Measurements from ENCODE around the gene GABRG3. TPM values are rescaled to one million over a fixed set of nuclear protein-coding genes. Genes with fewer than 3 reads are reported as not detected.

The GABRG3 gene
- total RNA-seq, 2 experiments from 2014 or later: not detected

GRCh38 chr15:27210176-27210575 is 239.2 kb downstream of the GABRG3 start:
- no peaks in the 10 kb centered on the region for H3K4me1 Mint-ChIP-seq (ENCODE audit: low read depth)

GRCh38 chr15:27214032-27214431 is 243.1 kb downstream of the GABRG3 start:
- Histone ChIP-seq H3K36me3 (ENCODE audit: insufficient read depth, low read length) (no peaks in the 10 kb centered on the region), H3K4me1 (ENCODE audit: insufficient read depth, low read length) (no peaks in the 10 kb centered on the region), H3K27me3 (ENCODE audit: control insufficient read depth in 1 of 2, insufficient read depth in 2 of 2, low read length in 2 of 2) (no peaks in the 10 kb centered on the region), H3K27ac (ENCODE audit: low read depth in 1 of 2, low read length in 2 of 2) (no peak overlapping the region), H3K9me3 (ENCODE audit: control insufficient read depth in 1 of 2, insufficient read depth in 1 of 2, low read length in 2 of 2) (peaks cover 0 to 27% of the 10 kb centered on the region in 2 experiments), H3K4me3 (ENCODE audit: low read length) (no peak overlapping the region)
- no peak for TF ChIP-seq CTCF (IDR thresholded peaks at IDR 0.05)
- POLR2A ChIA-PET: no interaction called here
- DNase-seq: no peak
- CTCF ChIA-PET: no interaction called here
- Mint-ChIP-seq H3K9me3 (peaks cover 9% of the 10 kb centered on the region), H3K4me3 (no peak overlapping the region), H3K27ac (no peak overlapping the region), H3K27me3 (no peaks in the 10 kb centered on the region), H3K4me1 (ENCODE audit: low read depth) (no peaks in the 10 kb centered on the region), H3K36me3 (ENCODE audit: low read depth) (no peaks in the 10 kb centered on the region)
- intact Hi-C loops (cut with DNase I, micrococcal nuclease): no loop called here
- ATAC-seq (ENCODE audit: poor library complexity): no peak

More at GRCh38 chr15:27210176-27210575, 239.2 kb downstream of the GABRG3 start:
- intact Hi-C loops (cut with DNase I, micrococcal nuclease): no loop called here
- TF ChIP-seq CTCF (IDR thresholded peaks at IDR 0.05): no peak
- H3K4me1 ChIP-seq (ENCODE audit: insufficient read depth, low read length): no peaks in the 10 kb centered on the region
- DNase-seq: no peak
- Mint-ChIP-seq H3K36me3 (ENCODE audit: low read depth) (no peaks in the 10 kb centered on the region), H3K27me3 (no peaks in the 10 kb centered on the region), H3K4me3 (no peak overlapping the region), H3K27ac (no peak overlapping the region), H3K9me3 (peaks cover 15% of the 10 kb centered on the region)
- no peak for ATAC-seq (ENCODE audit: poor library complexity)
- H3K27ac ChIP-seq (ENCODE audit: low read depth in 1 of 2, low read length in 2 of 2): no peak overlapping the region
- H3K4me3 ChIP-seq (ENCODE audit: low read length): no peak overlapping the region
- no peaks in the 10 kb centered on the region for H3K27me3 ChIP-seq (ENCODE audit: control insufficient read depth in 1 of 2, insufficient read depth in 2 of 2, low read length in 2 of 2)
- peaks cover 0 to 23% of the 10 kb centered on the region in 2 experiments for H3K9me3 ChIP-seq (ENCODE audit: control insufficient read depth in 1 of 2, insufficient read depth in 1 of 2, low read length in 2 of 2)
- ChIA-PET POLR2A (no interaction called here), CTCF (no interaction called here)
- no peaks in the 10 kb centered on the region for H3K36me3 ChIP-seq (ENCODE audit: insufficient read depth, low read length)

GRCh38 chr15:27214961-27215360 is 244.0 kb downstream of the GABRG3 start:
- Mint-ChIP-seq H3K36me3 (ENCODE audit: low read depth) (no peaks in the 10 kb centered on the region), H3K4me3 (no peak overlapping the region), H3K27me3 (no peaks in the 10 kb centered on the region), H3K27ac (no peak overlapping the region), H3K4me1 (ENCODE audit: low read depth) (no peaks in the 10 kb centered on the region), H3K9me3 (peaks cover 7% of the 10 kb centered on the region)
- peaks cover 0 to 27% of the 10 kb centered on the region in 2 experiments for H3K9me3 ChIP-seq (ENCODE audit: control insufficient read depth in 1 of 2, insufficient read depth in 1 of 2, low read length in 2 of 2)
- H3K4me1 ChIP-seq (ENCODE audit: insufficient read depth, low read length): no peaks in the 10 kb centered on the region
- no peak overlapping the region for H3K27ac ChIP-seq (ENCODE audit: low read depth in 1 of 2, low read length in 2 of 2)
- POLR2A ChIA-PET: no interaction called here
- ATAC-seq (ENCODE audit: poor library complexity): no peak
- H3K27me3 ChIP-seq (ENCODE audit: control insufficient read depth in 1 of 2, insufficient read depth in 2 of 2, low read length in 2 of 2): no peaks in the 10 kb centered on the region
- DNase-seq: no peak
- H3K4me3 ChIP-seq (ENCODE audit: low read length): no peak overlapping the region
- CTCF ChIA-PET: no interaction called here
- H3K36me3 ChIP-seq (ENCODE audit: insufficient read depth, low read length): no peaks in the 10 kb centered on the region
- intact Hi-C loops (cut with DNase I, micrococcal nuclease): no loop called here
- TF ChIP-seq CTCF (IDR thresholded peaks at IDR 0.05): no peak

Measured in CD4-positive, alpha-beta T cell (primary cell).